Osteocyte (in vitro differentiated cells): ENCODE data around the gene YIPF3. TPM values are rescaled to one million over a fixed set of nuclear protein-coding genes. Genes with fewer than 3 reads are reported as not detected.

Experiments used
- DNase-seq: peaks from one replicate; pipeline ENCODE4 v3.0.0; 2021; ENCODE audit warnings: mixed read lengths; ENCODE audit not compliant: unreplicated experiment; ENCODE audit errors: extremely low spot score
- H3K27ac Mint-ChIP-seq: one replicate; pipeline ENCODE4 v1.8.0; 2021; ENCODE audit warnings: mild to moderate bottlenecking, mixed read lengths; ENCODE audit not compliant: unreplicated experiment
- H3K27me3 Mint-ChIP-seq: one replicate; pipeline ENCODE4 v1.8.0; 2021; ENCODE audit warnings: mixed read lengths; ENCODE audit not compliant: unreplicated experiment
- H3K36me3 Mint-ChIP-seq: one replicate; pipeline ENCODE4 v1.8.0; 2021; ENCODE audit warnings: mixed read lengths; ENCODE audit not compliant: unreplicated experiment
- H3K4me1 Mint-ChIP-seq: one replicate; pipeline ENCODE4 v1.8.0; 2021; ENCODE audit warnings: mixed read lengths; ENCODE audit not compliant: unreplicated experiment
- H3K4me3 Mint-ChIP-seq: one replicate; pipeline ENCODE4 v1.8.0; 2021; ENCODE audit warnings: mild to moderate bottlenecking, moderate library complexity, mixed read lengths; ENCODE audit not compliant: unreplicated experiment
- H3K9me3 Mint-ChIP-seq: one replicate; pipeline ENCODE4 v1.8.0; 2021; ENCODE audit warnings: mixed read lengths; ENCODE audit not compliant: unreplicated experiment
- total RNA-seq: library from RNA; stranded (reverse); gene quantifications from 2 replicates; pipeline ENCODE4 v1.2.1, GENCODE V29; 2021
- TF ChIP-seq, protein P1 (sequence below): fragments of 200-600 bp; sonication (generic); IDR thresholded peaks from 2 replicates; pipeline ENCODE4 v1.5.0; 2021; ENCODE audit warnings: antibody characterized with exemption, mild to moderate bottlenecking, moderate library complexity

YIPF3 gene
- total RNA-seq, 1 donor from 2014 or later, result 148 TPM

DNA sequence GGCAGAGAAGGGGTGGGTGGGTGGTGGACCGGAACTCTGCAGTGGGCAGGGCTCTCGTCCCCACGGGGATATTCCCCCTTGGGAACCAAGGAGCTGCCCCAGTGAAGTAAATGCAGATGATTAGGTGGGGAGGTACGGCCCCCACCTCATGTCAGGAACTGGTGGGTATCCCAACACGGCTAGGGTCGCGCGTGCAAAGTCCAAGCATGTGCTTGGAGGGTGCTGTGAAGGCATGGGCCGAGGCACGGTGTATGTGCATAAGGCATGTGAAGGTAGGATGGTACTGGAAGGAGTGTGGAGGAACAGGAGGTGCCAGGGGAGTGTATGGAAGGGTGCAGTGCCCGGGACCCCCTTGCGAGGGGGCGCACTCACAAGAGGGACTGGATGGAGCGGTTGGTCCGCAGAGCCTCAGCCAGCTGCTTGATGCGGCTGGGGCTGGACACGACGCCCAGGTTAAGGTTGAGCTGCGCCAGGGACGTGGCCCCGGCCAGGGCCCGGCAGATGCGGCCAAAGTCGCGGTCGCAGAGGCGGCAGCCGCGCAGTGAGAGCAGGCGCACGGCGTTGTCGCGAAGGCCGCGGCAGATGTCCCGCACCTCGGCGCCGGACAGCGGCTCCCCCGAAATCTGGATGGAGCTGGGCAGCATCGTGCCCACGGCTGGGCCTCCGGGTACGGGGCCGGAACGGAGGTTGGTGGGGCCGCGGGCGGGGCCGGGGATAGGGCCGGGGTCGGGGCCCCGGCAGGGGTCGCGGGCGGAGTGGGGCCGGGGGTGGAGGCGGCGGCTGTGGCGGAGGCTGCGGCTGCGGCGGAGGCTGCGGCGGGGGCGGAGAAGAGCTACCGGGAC is 7.4 kb downstream of the YIPF3 start:
- H3K36me3 Mint-ChIP-seq, result peaks cover 22% of the 10 kb centered on the region
- H3K4me3 Mint-ChIP-seq, result peak overlapping the region; percentile 75
- DNase-seq, result no peak
- no peaks in the 10 kb centered on the region for H3K27me3 Mint-ChIP-seq
- H3K4me1 Mint-ChIP-seq, result peaks cover 13% of the 10 kb centered on the region
- TF ChIP-seq, protein P1, sequence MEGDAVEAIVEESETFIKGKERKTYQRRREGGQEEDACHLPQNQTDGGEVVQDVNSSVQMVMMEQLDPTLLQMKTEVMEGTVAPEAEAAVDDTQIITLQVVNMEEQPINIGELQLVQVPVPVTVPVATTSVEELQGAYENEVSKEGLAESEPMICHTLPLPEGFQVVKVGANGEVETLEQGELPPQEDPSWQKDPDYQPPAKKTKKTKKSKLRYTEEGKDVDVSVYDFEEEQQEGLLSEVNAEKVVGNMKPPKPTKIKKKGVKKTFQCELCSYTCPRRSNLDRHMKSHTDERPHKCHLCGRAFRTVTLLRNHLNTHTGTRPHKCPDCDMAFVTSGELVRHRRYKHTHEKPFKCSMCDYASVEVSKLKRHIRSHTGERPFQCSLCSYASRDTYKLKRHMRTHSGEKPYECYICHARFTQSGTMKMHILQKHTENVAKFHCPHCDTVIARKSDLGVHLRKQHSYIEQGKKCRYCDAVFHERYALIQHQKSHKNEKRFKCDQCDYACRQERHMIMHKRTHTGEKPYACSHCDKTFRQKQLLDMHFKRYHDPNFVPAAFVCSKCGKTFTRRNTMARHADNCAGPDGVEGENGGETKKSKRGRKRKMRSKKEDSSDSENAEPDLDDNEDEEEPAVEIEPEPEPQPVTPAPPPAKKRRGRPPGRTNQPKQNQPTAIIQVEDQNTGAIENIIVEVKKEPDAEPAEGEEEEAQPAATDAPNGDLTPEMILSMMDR, result no peak
- H3K9me3 Mint-ChIP-seq, result no peaks in the 10 kb centered on the region
- H3K27ac Mint-ChIP-seq, result peak overlapping the region; percentile 76

DNA sequence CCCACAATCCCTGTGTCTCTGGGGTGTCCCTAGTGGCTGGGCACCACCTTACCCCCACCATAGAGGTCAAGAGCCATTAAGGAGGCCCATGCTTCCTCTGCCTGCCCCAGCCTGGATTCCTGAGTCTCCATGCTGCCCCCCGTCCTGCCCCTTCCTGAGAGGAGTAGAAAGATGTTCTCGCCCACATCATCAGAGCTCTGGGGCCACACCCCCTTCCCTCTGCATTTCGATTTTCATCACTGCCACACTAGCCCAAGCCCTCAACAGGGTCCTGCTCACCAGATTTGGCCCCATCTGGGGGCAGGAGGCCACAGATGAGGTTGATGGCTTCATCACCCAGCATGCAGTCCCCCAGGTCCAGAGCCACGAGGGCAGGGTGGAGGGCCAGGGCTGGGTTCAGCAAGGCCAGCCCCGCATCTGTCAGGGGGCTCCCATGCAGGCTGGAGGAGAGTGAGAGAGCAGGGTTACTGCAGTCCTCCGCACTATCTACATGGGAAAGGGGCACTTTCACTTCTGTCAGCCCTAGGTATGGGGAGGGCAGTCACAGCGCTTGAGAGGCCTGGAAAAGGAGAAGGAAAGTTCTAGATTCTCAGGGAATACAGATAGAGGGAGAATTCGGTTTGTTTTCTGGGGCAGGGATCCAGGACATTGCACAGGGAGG is 8.1 kb downstream of the YIPF3 start:
- no peak for DNase-seq
- no peaks in the 10 kb centered on the region for H3K27me3 Mint-ChIP-seq
- H3K36me3 Mint-ChIP-seq, result peaks cover 22% of the 10 kb centered on the region
- H3K27ac Mint-ChIP-seq, result no peak overlapping the region
- no peaks in the 10 kb centered on the region for H3K9me3 Mint-ChIP-seq
- TF ChIP-seq, protein P1, result no peak
- peaks cover 9% of the 10 kb centered on the region for H3K4me1 Mint-ChIP-seq
- H3K4me3 Mint-ChIP-seq, result no peak overlapping the region

DNA sequence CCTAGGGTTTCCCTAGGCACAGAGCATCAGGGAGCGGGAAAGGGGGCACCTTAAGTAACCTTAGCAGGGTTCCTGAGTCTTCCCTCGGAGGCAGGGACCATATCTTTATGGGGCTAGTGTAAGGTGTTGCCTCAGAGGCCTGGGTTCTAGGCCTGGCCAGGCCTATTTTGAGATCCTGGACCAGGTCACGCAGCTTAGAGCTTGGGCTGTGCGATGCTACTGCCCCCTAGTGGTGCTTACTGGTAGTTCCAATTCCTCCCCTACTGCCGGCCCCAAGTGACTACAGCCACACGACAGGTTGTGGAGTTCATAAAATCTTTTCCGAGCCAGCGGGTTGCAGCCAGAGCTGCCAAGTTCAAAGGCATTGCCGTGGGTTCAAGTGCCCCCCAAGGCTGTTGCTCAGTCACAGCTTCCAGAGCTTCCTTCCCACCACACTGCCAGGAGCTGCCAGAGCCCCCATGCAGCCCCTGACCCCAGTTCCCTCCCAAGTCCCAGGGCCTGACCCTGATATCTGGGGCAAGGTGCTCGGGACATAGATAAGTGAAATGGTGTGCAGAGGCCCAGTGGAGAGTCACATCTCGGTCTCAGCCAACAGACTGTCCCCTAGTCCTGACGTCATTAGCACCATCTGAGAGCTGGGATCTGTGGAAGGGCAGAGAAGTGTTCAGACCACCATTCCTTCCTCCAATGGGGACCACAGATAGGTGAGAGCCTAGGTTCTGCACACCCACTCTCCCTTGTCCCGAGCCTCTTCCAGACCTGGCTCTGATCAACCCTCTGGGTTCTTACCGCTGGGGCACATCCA is 9.9 kb downstream of the YIPF3 start:
- Mint-ChIP-seq H3K9me3 (no peaks in the 10 kb centered on the region), H3K36me3 (peaks cover 23% of the 10 kb centered on the region), H3K27me3 (no peaks in the 10 kb centered on the region), H3K4me1 (peaks cover 9% of the 10 kb centered on the region), H3K27ac (peak overlapping the region; percentile 3), H3K4me3 (no peak overlapping the region)
- peak; percentile 92 for DNase-seq
- TF ChIP-seq, protein P1, result peak; percentile 96

DNA sequence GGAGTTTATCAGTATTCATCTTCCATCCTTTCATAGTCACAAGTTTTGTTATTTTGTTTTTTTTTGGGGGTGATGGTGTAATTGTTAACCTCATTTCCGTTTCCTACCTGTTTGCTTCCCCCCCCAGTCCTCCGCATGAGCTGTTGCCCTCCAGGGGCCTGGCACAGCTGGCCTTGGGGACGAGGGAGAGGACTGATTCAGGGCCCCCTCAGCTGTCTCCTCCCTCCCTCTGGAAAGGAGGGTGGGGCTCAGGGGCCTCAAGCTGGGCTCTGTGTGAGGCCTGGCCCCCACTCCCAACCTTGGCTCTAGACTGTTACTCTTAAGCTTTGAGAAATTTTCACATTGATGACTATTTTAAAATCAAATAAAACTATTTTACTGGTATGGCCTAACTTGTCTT is 10.6 kb downstream of the YIPF3 start:
- H3K9me3 Mint-ChIP-seq, result no peaks in the 10 kb centered on the region
- TF ChIP-seq, protein P1, result no peak

More for the DNA sequence above, 10.6 kb downstream of the YIPF3 start:
- Mint-ChIP-seq H3K4me3 (no peak overlapping the region), H3K36me3 (peaks cover 23% of the 10 kb centered on the region), H3K27ac (no peak overlapping the region), H3K27me3 (no peaks in the 10 kb centered on the region), H3K4me1 (peaks cover 9% of the 10 kb centered on the region)
- no peak for DNase-seq
